C1 segment of cervical spinal cord (tissue), 14 donors: ENCODE results near the gene GRIK2.
A peak's percentile ranks its signal among the peaks of the same experiment; 100 is the strongest.

Experiments
- DNase-seq, 14 donors: peaks; one replicate each; lab custom pipeline; 2025; lab: John Stamatoyannopoulos, UW

Gene GRIK2

GRCh38 chr6:101876431-101876830 is 482.9 kb downstream of the GRIK2 start:
- no peak for DNase-seq

- DNase-seq, result no peak
Observed at GRCh38 chr6:101878554-101879276, 485.2 kb downstream of the GRIK2 start.

- DNase-seq, result no peak
Observed at GRCh38 chr6:101879782-101880181, 486.3 kb downstream of the GRIK2 start.

- no peak for DNase-seq
Observed at GRCh38 chr6:101883505-101883904, 490.0 kb downstream of the GRIK2 start.

- DNase-seq, result no peak
Observed at GRCh38 chr6:101887532-101887931, 494.0 kb downstream of the GRIK2 start.

- no peak for DNase-seq
Observed at GRCh38 chr6:101907356-101908217, 514.1 kb downstream of the GRIK2 start.

GRCh38 chr6:101909366-101909765 is 515.9 kb downstream of the GRIK2 start:
- no peak for DNase-seq

GRCh38 chr6:101912311-101912710 is 518.8 kb downstream of the GRIK2 start:
- no peak for DNase-seq

GRCh38 chr6:101918471-101918870 is 525.0 kb downstream of the GRIK2 start:
- DNase-seq, result no peak

GRCh38 chr6:101921829-101922450 is 528.4 kb downstream of the GRIK2 start:
- DNase-seq, result no peak

GRCh38 chr6:101926149-101926925 is 532.8 kb downstream of the GRIK2 start:
- DNase-seq, result no peak

- no peak for DNase-seq
Observed at GRCh38 chr6:101931766-101932165, 538.3 kb downstream of the GRIK2 start.

GRCh38 chr6:101932704-101933103 is 539.2 kb downstream of the GRIK2 start:
- no peak for DNase-seq

- no peak for DNase-seq
Observed at GRCh38 chr6:101935732-101936131, 542.2 kb downstream of the GRIK2 start.

GRCh38 chr6:101936516-101936915 is 543.0 kb downstream of the GRIK2 start:
- no peak for DNase-seq

GRCh38 chr6:101937108-101937507 is 543.6 kb downstream of the GRIK2 start:
- DNase-seq, result no peak

- no peak for DNase-seq
Observed at GRCh38 chr6:101940391-101940790, 546.9 kb downstream of the GRIK2 start.

GRCh38 chr6:101956961-101957360 is 563.5 kb downstream of the GRIK2 start:
- DNase-seq, result no peak

GRCh38 chr6:101961357-101961756 is 567.8 kb downstream of the GRIK2 start:
- DNase-seq, result no peak

GRCh38 chr6:101980924-101981323 is 587.4 kb downstream of the GRIK2 start:
- no peak for DNase-seq

GRCh38 chr6:101986476-101986875 is 593.0 kb downstream of the GRIK2 start:
- DNase-seq, result no peak

- DNase-seq, result peak in 1 of 14 donors; percentile 16
Observed at GRCh38 chr6:101992286-101992685, 598.8 kb downstream of the GRIK2 start.
